Right cardiac atrium (tissue), 5 donors: ENCODE data around the gene MGLL. TPM values are rescaled to one million over a fixed set of nuclear protein-coding genes. Genes with fewer than 3 reads are reported as not detected.
A peak's percentile ranks its signal among the peaks of the same experiment; 100 is the strongest.

Experiments used
- ATAC-seq, 2 donors: fragments of 200-7000 bp; cut with Tn5 transposase; one replicate each; pipeline versions ENCODE4 v1.8.0 to v1.9.1; 2020; ENCODE audit warnings: moderate library complexity in 2 of 2, mild to moderate bottlenecking in 1 of 2
- DNase-seq, 3 donors: peaks; one replicate each; pipeline ENCODE4 v3.0.0-alpha.2; 2020
- H3K27ac ChIP-seq: one replicate; pipeline ENCODE4 v1.5.1; 2013; ENCODE audit warnings: mild to moderate bottlenecking, low read length, control low read depth, moderate library complexity
- H3K27me3 ChIP-seq: one replicate; pipeline ENCODE4 v1.6.1; 2013; ENCODE audit not compliant: control insufficient read depth, insufficient read depth
- H3K4me1 ChIP-seq: one replicate; pipeline ENCODE4 v1.6.1; 2013; ENCODE audit warnings: low read length; ENCODE audit not compliant: control insufficient read depth, insufficient read depth
- H3K4me3 ChIP-seq: one replicate; pipeline ENCODE4 v1.5.1; 2013; ENCODE audit warnings: low read length, control low read depth
- H3K9me3 ChIP-seq: one replicate; pipeline ENCODE4 v1.6.1; 2013; ENCODE audit warnings: low read length; ENCODE audit not compliant: control insufficient read depth
- WGBS: extraction: QIAGEN DNeasy Blood & Tissue Kit; methylation state at CpG from one replicate; pipeline ENCODE4 v1.1.7; 2013; 5-methylcytosine and 5-hydroxymethylcytosine counted together
- intact Hi-C, 4 donors: fragments of 100-400 bp; cut with DNase I; formaldehyde crosslinking; loops; one replicate each; pipeline versions ENCODE4 v1.11.0 to v1.14.0; 2022 to 2023
- polyA plus RNA-seq: library from polyadenylated mRNA; stranded (reverse); fragments of 200-250 nt; gene quantifications from one replicate; pipeline ENCODE4 v1.2.3, GENCODE V29; 2013
- total RNA-seq, 4 donors: library from RNA; stranded (reverse); fragmentation: NEBNext Ultra II Directional; extraction: Animal tissue kit (Norgen Biotek cat#: 25700); gene quantifications; one replicate each; pipeline ENCODE4 v1.2.1, GENCODE V29; 2021
- donor health status: healthy with polysubstance abuse.
- donor health status: DM: no; HTN: yes; CAD: no.
- donor health status: DM: no; HTN: no; CAD: no.
- donor health status: DM: no; HTN: yes; CAD: no; lungs with severe emphysema.
- donor health status: DM: yes; HTN: yes; CAD: no.

The MGLL gene
- total and polyA plus RNA-seq, 5 donors, result 52.2 to 80.4 (median 64.9) TPM

GRCh38 chr3:127763816-127764215 is 58.5 kb downstream of the MGLL start:
- Histone ChIP-seq H3K4me3 (no peak overlapping the region), H3K4me1 (peaks cover 27% of the 10 kb centered on the region), H3K9me3 (peaks cover 2% of the 10 kb centered on the region), H3K27ac (peak overlapping the region; percentile 8), H3K27me3 (no peaks in the 10 kb centered on the region)
- intact Hi-C loops, result loop anchor here in 1 of 4 donors (10.0 kb wide), 1 partner anchor 61 kb away; the partner anchor contains the start of gene MGLL
- ATAC-seq (no peak), DNase-seq (peak in 1 of 3 donors; percentile 38)
- WGBS, result 55% methylated on average over 7 of the region's 7 CpGs

DNA sequence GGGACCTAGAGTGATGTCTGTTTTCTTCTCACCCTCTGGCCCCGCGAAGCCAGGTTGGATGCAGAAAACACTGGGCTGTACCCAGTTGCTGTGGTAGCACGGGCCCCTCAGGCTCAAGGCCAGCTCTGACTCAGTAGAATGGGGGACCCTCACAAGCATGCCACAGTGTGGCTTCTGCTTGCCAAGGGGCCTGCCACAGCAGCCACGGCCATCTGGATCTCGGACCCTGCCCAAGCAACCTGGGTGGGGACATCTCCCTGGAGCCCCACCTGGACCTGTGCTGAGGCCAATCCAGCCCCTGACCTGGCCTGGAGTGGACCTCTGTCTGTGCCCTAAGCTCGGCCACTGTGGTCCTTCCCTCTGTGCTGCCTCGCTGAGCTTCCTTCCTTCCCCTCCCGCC is 59.0 kb downstream of the MGLL start:
- Histone ChIP-seq H3K4me3 (no peak overlapping the region), H3K27me3 (no peaks in the 10 kb centered on the region), H3K9me3 (peaks cover 2% of the 10 kb centered on the region), H3K4me1 (peaks cover 27% of the 10 kb centered on the region), H3K27ac (no peak overlapping the region)
- intact Hi-C loops, result loop anchor here in 1 of 4 donors (10.0 kb wide), 1 partner anchor 61 kb away; the partner anchor contains the start of gene MGLL
- 79% methylated on average over 8 of the region's 8 CpGs for WGBS
- no peak for ATAC-seq
- DNase-seq, result peak in 2 of 3 donors; percentile 38 to 42

- WGBS, result 90% methylated on average over 1 of the region's 1 CpG
- Histone ChIP-seq H3K4me3 (no peak overlapping the region), H3K27me3 (no peaks in the 10 kb centered on the region), H3K27ac (no peak overlapping the region), H3K9me3 (no peaks in the 10 kb centered on the region), H3K4me1 (peaks cover 27% of the 10 kb centered on the region)
- DNase-seq, result peak in 1 of 3 donors; percentile 15
- no peak for ATAC-seq
- intact Hi-C loops, result loop anchor here in 1 of 4 donors (10.0 kb wide), 1 partner anchor 62 kb away; the partner anchor contains the start of gene MGLL
Measured at GRCh38 chr3:127762787-127763105, 59.6 kb downstream of the MGLL start.

DNA sequence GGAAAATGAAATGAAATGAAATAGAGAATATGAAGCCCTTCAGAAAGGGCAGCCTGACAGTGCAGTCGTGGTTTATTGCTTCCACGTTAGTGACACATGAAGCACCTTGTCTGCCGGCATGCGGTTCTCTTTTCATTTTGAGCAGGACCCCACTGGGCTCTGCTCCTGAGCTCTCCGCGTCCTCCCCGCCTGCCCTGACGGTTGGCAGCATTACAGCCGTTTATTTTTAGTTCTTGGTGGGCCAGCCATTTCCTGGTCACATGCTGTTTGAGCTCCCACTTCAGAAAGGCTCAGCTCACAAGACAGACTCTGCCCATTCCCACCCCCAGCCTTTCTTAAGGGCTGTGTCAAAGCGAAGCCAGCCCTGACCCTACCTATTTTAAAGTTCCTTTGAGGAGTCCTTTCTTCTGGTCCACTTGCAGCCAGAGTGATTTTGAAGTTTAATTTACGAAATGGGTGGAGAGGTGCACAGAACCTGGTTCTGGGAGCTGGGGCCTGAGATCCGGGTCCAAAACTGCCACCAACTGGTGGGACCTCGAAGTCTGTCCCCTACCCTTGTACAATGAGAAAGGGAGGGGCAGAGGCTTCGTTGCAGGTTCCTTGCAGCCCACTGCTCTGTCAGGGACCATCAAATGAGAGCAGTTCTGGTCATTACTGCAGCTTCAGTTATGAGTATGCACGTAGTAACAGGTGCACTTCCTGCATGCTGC is 60.1 kb downstream of the MGLL start:
- WGBS, result 27% methylated on average over 15 of the region's 15 CpGs
- H3K4me1 ChIP-seq, result peaks cover 27% of the 10 kb centered on the region
- H3K4me3 ChIP-seq, result no peak overlapping the region
- intact Hi-C loops, result loop anchor here in 1 of 4 donors (10.0 kb wide), 1 partner anchor 63 kb away; the partner anchor contains the start of gene MGLL
- ATAC-seq, result peak; percentile 67 to 70
- H3K27me3 ChIP-seq, result no peaks in the 10 kb centered on the region
- peak in 2 of 3 donors; percentile 72 for DNase-seq
- H3K27ac ChIP-seq, result peak overlapping the region; percentile 72
- H3K9me3 ChIP-seq, result no peaks in the 10 kb centered on the region

GRCh38 chr3:127761441-127761801 is 60.9 kb downstream of the MGLL start:
- ATAC-seq, result peak; percentile 27 to 38
- Histone ChIP-seq H3K27me3 (no peaks in the 10 kb centered on the region), H3K27ac (peak overlapping the region; percentile 72), H3K9me3 (no peaks in the 10 kb centered on the region), H3K4me3 (no peak overlapping the region), H3K4me1 (peaks cover 27% of the 10 kb centered on the region)
- DNase-seq, result peak in 1 of 3 donors; percentile 74
- intact Hi-C loops, result loop anchor here in 1 of 4 donors (10.0 kb wide), 1 partner anchor 63 kb away; the partner anchor contains the start of gene MGLL
- 66% methylated on average over 12 of the region's 12 CpGs for WGBS

GRCh38 chr3:127760791-127761440 is 61.4 kb downstream of the MGLL start:
- no peak overlapping the region for H3K4me3 ChIP-seq
- H3K27me3 ChIP-seq, result no peaks in the 10 kb centered on the region
- 79% methylated on average over 13 of the region's 13 CpGs for WGBS
- peak overlapping the region; percentile 72 for H3K27ac ChIP-seq
- intact Hi-C loops, result loop anchor here in 1 of 4 donors (10.0 kb wide), 1 partner anchor 64 kb away; the partner anchor contains the start of gene MGLL
- H3K9me3 ChIP-seq, result no peaks in the 10 kb centered on the region
- ATAC-seq, result peak in 1 of 2 donors; percentile 3
- H3K4me1 ChIP-seq, result peaks cover 27% of the 10 kb centered on the region
- peak in 1 of 3 donors; percentile 21 for DNase-seq

- ATAC-seq (peak; percentile 72 to 77), DNase-seq (peak; percentile 66 to 88 (median 84))
- H3K4me3 ChIP-seq, result no peak overlapping the region
- H3K4me1 ChIP-seq, result peaks cover 27% of the 10 kb centered on the region
- H3K27ac ChIP-seq, result peak overlapping the region; percentile 72
- no peaks in the 10 kb centered on the region for H3K27me3 ChIP-seq
- intact Hi-C loops, result loop anchor here in 1 of 4 donors (10.0 kb wide), 1 partner anchor 64 kb away; the partner anchor contains the start of gene MGLL
- no peaks in the 10 kb centered on the region for H3K9me3 ChIP-seq
- 69% methylated on average over 14 of the region's 14 CpGs for WGBS
Measured at GRCh38 chr3:127760361-127760760, 62.0 kb downstream of the MGLL start.

DNA sequence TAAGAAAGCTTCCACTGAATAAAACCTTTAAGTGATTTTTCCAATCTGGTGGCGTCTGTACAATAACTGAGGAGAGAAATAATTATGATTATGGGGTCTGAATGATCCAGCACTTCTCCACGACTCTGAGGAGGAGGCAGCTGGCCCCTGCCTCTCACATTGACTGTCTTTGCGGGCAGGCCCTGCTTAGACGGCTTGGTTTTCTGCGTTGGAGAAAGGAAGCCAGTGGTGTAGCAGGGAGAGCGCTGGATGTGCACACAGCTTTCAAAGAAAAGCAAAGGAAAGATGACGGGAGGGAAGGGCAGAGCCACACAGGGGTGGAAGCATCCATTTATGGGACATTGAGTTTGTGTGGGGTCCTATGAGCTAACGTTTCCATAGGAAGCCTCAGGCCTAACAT is 62.5 kb downstream of the MGLL start:
- DNase-seq (peak in 1 of 3 donors; percentile 10), ATAC-seq (no peak)
- Histone ChIP-seq H3K4me3 (no peak overlapping the region), H3K27me3 (no peaks in the 10 kb centered on the region), H3K4me1 (peaks cover 27% of the 10 kb centered on the region), H3K9me3 (no peaks in the 10 kb centered on the region), H3K27ac (peak overlapping the region; percentile 72)
- 84% methylated on average over 8 of the region's 8 CpGs for WGBS
- intact Hi-C loops, result loop anchor here in 1 of 4 donors (10.0 kb wide), 1 partner anchor 65 kb away; the partner anchor contains the start of gene MGLL

- Histone ChIP-seq H3K4me3 (no peak overlapping the region), H3K27ac (no peak overlapping the region), H3K4me1 (peaks cover 15% of the 10 kb centered on the region), H3K27me3 (no peaks in the 10 kb centered on the region), H3K9me3 (no peaks in the 10 kb centered on the region)
- no peak for DNase-seq
- no peak for ATAC-seq
- 89% methylated on average over 3 of the region's 3 CpGs for WGBS
- intact Hi-C loops, result no loop called here
Measured at GRCh38 chr3:127758013-127758412, 64.3 kb downstream of the MGLL start.

DNA sequence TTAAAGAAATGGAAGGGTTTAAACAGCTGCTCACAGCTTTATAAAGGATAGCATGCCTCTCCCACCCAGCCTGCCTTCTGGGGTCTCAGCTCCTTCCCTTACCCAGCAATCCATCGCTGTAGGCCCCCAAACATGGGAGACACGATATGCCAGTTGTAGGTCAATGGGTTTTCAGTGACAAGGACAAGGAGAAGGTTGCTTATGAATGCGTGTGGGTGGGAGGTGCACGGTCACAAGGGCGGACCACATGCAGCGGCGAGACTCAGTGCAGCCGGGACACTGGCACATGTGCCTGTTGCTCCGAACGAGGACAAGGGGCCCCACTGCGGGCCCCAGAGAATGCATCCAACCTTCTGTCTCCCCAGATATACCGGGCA is 67.0 kb downstream of the MGLL start:
- ATAC-seq, result no peak
- peak in 1 of 3 donors; percentile 46 for DNase-seq
- Histone ChIP-seq H3K9me3 (no peaks in the 10 kb centered on the region), H3K27me3 (no peaks in the 10 kb centered on the region), H3K4me3 (no peak overlapping the region), H3K4me1 (no peaks in the 10 kb centered on the region), H3K27ac (no peak overlapping the region)
- intact Hi-C loops, result no loop called here
- WGBS, result 90% methylated on average over 12 of the region's 12 CpGs
